Psoas muscle (tissue), 8 donors: ENCODE results near the gene MNAT1. TPM values are rescaled to one million over a fixed set of nuclear protein-coding genes. Genes with fewer than 3 reads are reported as not detected.

ENCODE experiments used
- ATAC-seq, 4 donors: fragments of 200-7000 bp; cut with Tn5 transposase; one replicate each; pipeline ENCODE4 v1.9.1; 2020; ENCODE audit warnings: moderate library complexity in 3 of 4, mild to moderate bottlenecking in 2 of 4
- DNase-seq, 2 donors: peaks; one replicate each; pipeline ENCODE4 v3.0.0-alpha.2; 2020
- H3K27ac ChIP-seq: fragments of 200-600 bp; one replicate; pipeline ENCODE4 v1.8.0; 2022
- H3K27me3 ChIP-seq, 3 donors: fragments of 200-600 bp in 1 of 3; one replicate each; pipeline versions ENCODE4 v1.6.1 to v1.8.0; 2013 to 2022; ENCODE audit warnings: low read length in 2 of 3, mild to moderate bottlenecking in 2 of 3, moderate library complexity in 1 of 3; ENCODE audit not compliant: insufficient read depth in 3 of 3
- H3K36me3 ChIP-seq, 2 donors: fragments of 200-600 bp in 1 of 2; one replicate each; pipeline versions ENCODE4 v1.6.1 to v1.8.0; 2013 to 2022; ENCODE audit warnings: low read depth in 1 of 2, mild to moderate bottlenecking in 1 of 2, moderate library complexity in 1 of 2; ENCODE audit not compliant: insufficient read depth in 1 of 2
- H3K4me1 ChIP-seq: fragments of 200-600 bp; one replicate; pipeline ENCODE4 v1.8.0; 2022
- H3K4me3 ChIP-seq: fragments of 200-600 bp; one replicate; pipeline ENCODE4 v1.8.0; 2022; ENCODE audit warnings: mild to moderate bottlenecking
- H3K9me3 ChIP-seq: fragments of 200-600 bp; one replicate; pipeline ENCODE4 v1.8.0; 2022
- CTCF ChIP-seq: fragments of 200-600 bp; IDR thresholded peaks from one replicate; pipeline ENCODE4 v1.8.0; 2022; ENCODE audit warnings: antibody characterized with exemption
- WGBS, 3 donors: extraction: QIAGEN DNeasy Blood & Tissue Kit; methylation state at CpG; one replicate each; pipeline versions ENCODE4 v1.1.6 to v1.1.7; 2013; 5-methylcytosine and 5-hydroxymethylcytosine counted together
- intact Hi-C, 2 donors: fragments of 100-400 bp; cut with DNase I; formaldehyde crosslinking; loops; one replicate each; pipeline versions ENCODE4 v1.11.0 to v1.14.2; 2022
- polyA plus RNA-seq, 3 donors: library from polyadenylated mRNA; stranded (reverse); fragments of 200-250 nt; gene quantifications; one replicate each; pipeline ENCODE4 v1.2.3, GENCODE V29; 2013
- total RNA-seq, 4 donors: library from RNA; stranded (reverse); fragmentation: NEBNext Ultra II Directional in 2 of 4; extraction: Animal tissue kit (Norgen Biotek cat#: 25700) in 2 of 4; gene quantifications; one replicate each; pipeline versions ENCODE4 v1.2.1 to v1.2.4, GENCODE V29; 2021 to 2023
- donor health status: healthy with polysubstance abuse.
- donor health status: DM: no; HTN: no; CAD: no; lungs with moderate emphysema.
- donor health status: Bipolar disorder and iron deficiency.
- donor health status: healthy.
- donor health status: DM: yes; HTN: yes; CAD: no.
- donor health status: DM: no; HTN: no; CAD: no.
- donor health status: DM: no; HTN: no; CAD: no.
- donor health status: DM: yes; HTN: yes; CAD: no.

MNAT1 gene
- total and polyA plus RNA-seq, 7 donors, result 24.0 to 74.3 (median 59.3) TPM

DNA sequence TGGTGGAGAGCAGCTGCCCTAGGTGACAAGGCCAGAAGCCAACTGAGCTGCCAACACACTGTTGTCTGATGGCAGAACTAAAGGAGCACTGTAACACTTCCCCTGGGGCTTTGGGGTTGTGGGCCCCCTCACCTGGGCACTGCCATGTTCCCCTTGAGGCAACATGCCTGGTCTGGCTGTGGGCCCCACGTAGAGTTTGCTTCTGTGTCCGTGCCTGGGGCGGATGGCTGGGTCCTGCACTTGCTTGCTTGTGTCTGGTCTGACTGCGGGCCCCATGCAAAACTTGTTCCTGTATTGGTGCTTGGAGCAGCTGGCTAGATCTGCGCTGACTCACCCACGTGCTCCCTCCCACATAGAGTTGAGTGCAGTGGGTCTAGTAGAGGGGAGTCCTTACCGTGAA lies 78.4 kb downstream of the MNAT1 start:
- Histone ChIP-seq H3K36me3 (peaks cover 0 to 38% of the 10 kb centered on the region in 2 donors), H3K4me3 (no peak overlapping the region), H3K27ac (no peak overlapping the region), H3K27me3 (no peaks in the 10 kb centered on the region), H3K4me1 (peaks cover 26% of the 10 kb centered on the region), H3K9me3 (no peaks in the 10 kb centered on the region)
- 96 to 98% (median 97%) methylated on average over 7 of the region's 7 CpGs for WGBS, 3 donors
- intact Hi-C loops, result no loop called here
- TF ChIP-seq CTCF, result no peak
- DNase-seq, result no peak
- peak in 1 of 4 donors; percentile 27 for ATAC-seq

DNA sequence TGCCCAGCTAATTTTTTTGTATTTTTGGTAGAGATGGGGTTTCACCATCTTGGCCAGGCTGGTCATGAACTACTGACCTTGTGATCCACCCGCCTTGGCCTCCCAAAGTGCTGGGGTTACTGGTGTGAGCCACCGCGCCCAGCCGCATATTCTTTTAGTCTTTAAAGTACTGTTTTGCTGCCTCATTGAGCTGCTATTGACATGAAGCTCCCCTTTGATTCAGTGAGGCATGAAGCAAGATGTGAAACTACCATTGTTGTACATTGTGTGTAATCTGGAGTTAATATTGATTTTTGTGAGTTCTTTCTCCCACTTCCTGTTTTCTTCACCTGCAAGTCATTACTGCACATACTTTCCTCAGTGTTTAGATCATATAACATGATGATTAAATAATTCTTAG lies 80.8 kb downstream of the MNAT1 start:
- Histone ChIP-seq H3K36me3 (peaks cover 0 to 38% of the 10 kb centered on the region in 2 donors), H3K4me1 (peaks cover 5% of the 10 kb centered on the region), H3K27me3 (no peaks in the 10 kb centered on the region), H3K9me3 (no peaks in the 10 kb centered on the region), H3K4me3 (no peak overlapping the region), H3K27ac (no peak overlapping the region)
- no peak for DNase-seq
- ATAC-seq, result peak in 1 of 4 donors; percentile 21
- WGBS, 3 donors, result 95 to 99% (median 96%) methylated on average over 4 of the region's 4 CpGs
- no peak for TF ChIP-seq CTCF
- intact Hi-C loops, result no loop called here

- intact Hi-C loops, result no loop called here
- DNase-seq (no peak), ATAC-seq (no peak)
- TF ChIP-seq CTCF, result no peak
- Histone ChIP-seq H3K4me1 (peaks cover 5% of the 10 kb centered on the region), H3K4me3 (no peak overlapping the region), H3K27me3 (no peaks in the 10 kb centered on the region), H3K27ac (no peak overlapping the region), H3K36me3 (peaks cover 0 to 33% of the 10 kb centered on the region in 2 donors), H3K9me3 (no peaks in the 10 kb centered on the region)
- 91 to 98% (median 91%) methylated on average over 1 of the region's 1 CpG for WGBS, 3 donors
Measured at GRCh38 chr14:60817113-60817512, 82.6 kb downstream of the MNAT1 start.

DNA sequence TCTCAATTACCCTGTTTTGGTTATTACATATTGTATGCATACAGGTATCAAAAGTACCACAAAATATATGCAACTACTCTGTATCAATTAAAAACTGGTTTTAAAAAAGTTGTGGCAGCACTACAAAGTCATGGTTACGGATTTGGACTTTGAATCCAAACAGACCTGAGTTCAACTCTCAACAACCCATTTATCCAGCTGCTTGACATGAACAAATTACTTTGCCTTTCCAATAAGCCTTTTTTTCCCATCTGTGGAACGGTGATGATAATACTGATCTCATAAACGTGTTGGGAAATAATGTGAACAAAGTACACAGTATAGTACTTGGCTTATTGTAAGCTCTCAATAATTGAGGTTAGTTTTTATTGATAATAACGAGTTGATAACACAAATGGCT lies 85.0 kb downstream of the MNAT1 start:
- no peak overlapping the region for H3K4me3 ChIP-seq
- H3K27ac ChIP-seq, result no peak overlapping the region
- peaks cover 8% of the 10 kb centered on the region for H3K4me1 ChIP-seq
- no peaks in the 10 kb centered on the region for H3K9me3 ChIP-seq
- H3K36me3 ChIP-seq, result peaks cover 0 to 11% of the 10 kb centered on the region in 2 donors
- DNase-seq (no peak), ATAC-seq (no peak)
- intact Hi-C loops, result no loop called here
- WGBS, 3 donors, result 87 to 93% (median 89%) methylated on average over 4 of the region's 4 CpGs
- no peaks in the 10 kb centered on the region for H3K27me3 ChIP-seq
- TF ChIP-seq CTCF, result no peak

- ATAC-seq (peak in 3 of 4 donors; percentile 2 to 19 (median 15)), DNase-seq (no peak)
- no peaks in the 10 kb centered on the region for H3K27me3 ChIP-seq
- H3K4me1 ChIP-seq, result peaks cover 17% of the 10 kb centered on the region
- peaks cover 0 to 20% of the 10 kb centered on the region in 2 donors for H3K36me3 ChIP-seq
- no peak overlapping the region for H3K4me3 ChIP-seq
- H3K27ac ChIP-seq, result peak overlapping the region; percentile 50
- intact Hi-C loops, result no loop called here
- 71 to 88% (median 85%) methylated on average over 5 of the region's 5 CpGs for WGBS, 3 donors
- TF ChIP-seq CTCF, result no peak
- no peaks in the 10 kb centered on the region for H3K9me3 ChIP-seq
Measured at GRCh38 chr14:60838601-60839000, 104.0 kb downstream of the MNAT1 start.
